ENCODE measurements around the gene CPT1B.

The CPT1B gene

DNA sequence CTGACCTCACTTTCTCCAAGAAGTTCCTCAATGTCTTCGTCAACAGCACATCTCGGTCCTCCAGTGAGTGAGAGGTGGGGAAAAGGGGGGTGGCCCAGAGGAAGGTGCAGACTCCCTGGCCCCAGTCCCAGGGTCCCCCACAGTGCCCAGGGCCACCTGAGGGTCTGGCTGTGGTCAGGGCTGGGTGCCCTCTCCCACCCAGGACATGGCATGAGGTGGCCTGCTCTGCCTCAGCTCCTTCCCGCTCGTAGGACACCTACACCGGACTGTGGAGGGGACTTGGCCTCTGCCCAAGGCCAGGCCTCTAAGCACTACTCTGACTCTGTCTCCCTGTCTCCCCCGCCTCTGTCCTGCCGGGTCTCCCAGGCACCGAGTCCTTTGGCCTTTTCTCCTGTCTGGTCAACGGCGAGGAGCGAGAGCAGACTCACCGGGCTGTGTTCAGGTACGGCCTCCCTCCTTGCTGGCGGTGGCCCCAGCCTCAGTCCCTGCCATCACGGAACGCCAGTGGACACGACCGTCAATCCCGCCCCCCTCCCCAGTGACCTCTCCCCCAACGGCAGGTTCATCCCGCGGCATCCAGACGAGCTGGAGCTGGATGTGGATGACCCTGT is 26.9 kb upstream of the CPT1B start:
- TF ChIP-seq ZNF274 (IDR thresholded peaks at IDR 0.05; ENCODE audit: low read depth, low read length) = no peak
- no peak overlapping the region for H3K4me3 ChIP-seq (ENCODE audit: low read length)

DNA sequence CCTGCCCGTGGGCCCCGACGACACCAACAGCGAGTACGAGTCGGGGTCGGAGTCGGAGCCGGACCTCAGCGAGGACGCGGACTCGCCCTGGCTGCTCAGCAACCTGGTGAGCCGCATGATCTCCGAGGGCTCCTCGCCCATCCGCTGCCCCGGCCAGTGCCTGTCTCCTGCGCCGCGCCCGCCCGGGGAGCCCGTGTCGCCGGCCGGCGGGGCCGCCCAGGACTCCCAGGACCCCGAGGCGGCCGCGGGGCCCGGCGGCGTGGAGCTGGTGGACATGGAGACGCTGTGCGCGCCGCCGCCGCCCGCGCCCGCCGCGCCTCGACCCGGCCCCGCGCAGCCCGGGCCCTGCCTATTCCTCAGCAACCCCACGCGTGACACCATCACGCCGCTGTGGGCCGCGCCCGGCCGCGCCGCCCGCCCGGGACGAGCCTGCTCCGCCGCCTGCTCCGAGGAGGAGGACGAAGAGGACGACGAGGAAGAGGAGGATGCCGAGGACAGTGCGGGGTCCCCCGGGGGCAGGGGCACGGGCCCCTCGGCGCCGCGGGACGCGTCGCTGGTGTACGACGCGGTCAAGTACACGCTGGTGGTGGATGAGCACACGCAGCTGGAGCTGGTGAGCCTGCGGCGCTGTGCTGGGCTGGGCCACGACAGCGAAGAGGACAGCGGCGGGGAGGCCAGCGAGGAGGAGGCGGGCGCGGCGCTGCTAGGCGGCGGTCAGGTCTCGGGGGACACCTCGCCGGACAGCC is 26.2 kb upstream of the CPT1B start:
- TF ChIP-seq ZNF274 (IDR thresholded peaks at IDR 0.05; ENCODE audit: low read depth, low read length) = no peak
- H3K4me3 ChIP-seq (ENCODE audit: low read length) = no peak overlapping the region

DNA sequence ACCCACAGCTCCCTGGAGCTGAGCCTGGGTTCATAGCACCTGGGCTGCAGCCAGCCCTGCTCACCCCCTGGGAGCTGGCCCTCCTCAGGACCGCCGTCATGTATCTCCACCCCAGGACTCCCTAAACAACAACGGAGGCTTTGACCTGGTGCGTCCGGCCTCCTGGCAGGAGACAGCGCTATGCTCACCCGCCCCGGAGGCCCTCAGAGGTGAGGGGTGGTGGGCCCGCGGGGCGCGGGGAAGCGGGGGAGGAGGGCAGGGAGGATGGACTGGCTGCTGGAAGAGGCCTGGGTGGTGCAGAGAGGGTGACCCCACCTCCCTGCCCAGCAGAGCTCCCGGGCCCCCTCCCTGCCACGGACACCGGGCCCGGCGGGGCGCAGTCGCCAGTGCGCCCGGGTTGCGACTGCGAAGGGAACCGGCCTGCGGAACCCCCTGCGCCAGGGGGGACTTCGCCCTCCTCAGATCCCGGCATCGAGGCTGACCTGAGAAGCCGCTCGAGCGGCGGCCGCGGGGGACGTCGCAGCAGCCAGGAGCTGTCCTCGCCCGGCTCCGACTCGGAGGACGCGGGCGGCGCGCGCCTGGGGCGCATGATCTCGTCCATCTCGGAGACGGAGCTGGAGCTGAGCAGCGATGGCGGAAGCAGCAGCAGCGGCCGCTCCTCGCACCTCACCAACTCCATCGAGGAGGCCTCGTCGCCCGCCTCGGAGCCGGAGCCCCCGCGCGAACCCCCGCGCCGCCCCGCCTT is 25.5 kb upstream of the CPT1B start:
- no peak overlapping the region for H3K4me3 ChIP-seq (ENCODE audit: low read length)
- no peak for TF ChIP-seq ZNF274 (IDR thresholded peaks at IDR 0.05; ENCODE audit: low read depth, low read length)

DNA sequence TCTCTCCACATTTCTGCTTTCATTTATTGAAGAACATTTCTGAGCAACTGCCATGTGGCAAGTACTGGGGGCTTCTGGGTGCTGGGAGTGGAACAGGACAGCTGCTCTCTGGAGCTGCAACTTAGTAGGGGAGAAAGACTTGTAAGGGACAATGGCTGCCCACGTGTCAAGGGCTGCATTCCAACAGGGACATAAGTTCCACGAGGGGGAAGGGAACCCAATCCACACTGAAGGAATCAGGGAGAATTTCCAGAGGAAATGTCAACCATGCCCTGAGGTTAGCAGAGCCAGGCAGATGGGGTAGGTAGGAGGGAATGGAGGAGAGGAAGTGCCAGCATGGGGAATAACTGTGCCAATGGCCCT is 24.1 kb upstream of the CPT1B start:
- TF ChIP-seq ZNF274 (IDR thresholded peaks at IDR 0.05; ENCODE audit: low read depth, low read length) = no peak
- H3K4me3 ChIP-seq (ENCODE audit: low read length) = no peak overlapping the region

GRCh38 chr22:50601669-50602337 is 23.6 kb upstream of the CPT1B start:
- no peak for TF ChIP-seq ZNF274 (IDR thresholded peaks at IDR 0.05; ENCODE audit: low read depth, low read length)
- H3K4me3 ChIP-seq (ENCODE audit: low read length) = no peak overlapping the region

DNA sequence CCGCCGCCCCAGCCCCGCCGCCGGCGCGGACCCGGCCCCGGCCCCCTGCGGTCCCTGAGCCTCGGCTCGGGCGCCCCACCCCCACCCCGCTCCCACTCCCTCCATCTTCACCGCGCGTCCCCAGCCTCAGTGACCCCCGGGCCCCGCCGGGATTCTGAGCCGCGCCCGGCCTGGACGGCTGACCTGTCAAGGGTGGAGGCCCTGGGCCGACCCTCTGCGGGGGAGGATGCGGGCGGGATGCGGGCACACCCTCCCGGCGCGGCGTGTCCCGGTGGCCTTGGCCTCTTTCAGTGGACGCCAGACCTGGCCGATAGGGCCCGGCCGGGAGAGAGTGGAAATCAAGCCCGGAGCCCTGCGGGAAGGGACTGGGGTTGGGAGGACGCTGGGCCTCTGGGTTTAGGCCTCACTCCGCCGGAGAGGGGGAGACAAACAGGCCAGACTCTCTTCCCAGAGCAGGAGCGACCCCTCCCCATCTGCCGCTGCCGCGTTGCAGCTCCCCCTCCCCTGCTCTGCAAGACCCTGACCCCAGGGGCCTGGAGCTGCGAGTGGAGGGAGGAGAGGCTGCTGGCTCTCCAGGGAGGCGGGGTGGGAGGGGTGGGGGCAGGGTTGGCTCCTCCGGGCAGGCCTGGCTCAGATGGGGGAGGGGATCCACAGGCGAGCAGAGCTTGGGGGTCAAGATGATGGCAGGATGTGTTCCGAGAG is 22.9 kb upstream of the CPT1B start:
- TF ChIP-seq ZNF274 (IDR thresholded peaks at IDR 0.05; ENCODE audit: low read depth, low read length) = no peak
- no peak overlapping the region for H3K4me3 ChIP-seq (ENCODE audit: low read length)

DNA sequence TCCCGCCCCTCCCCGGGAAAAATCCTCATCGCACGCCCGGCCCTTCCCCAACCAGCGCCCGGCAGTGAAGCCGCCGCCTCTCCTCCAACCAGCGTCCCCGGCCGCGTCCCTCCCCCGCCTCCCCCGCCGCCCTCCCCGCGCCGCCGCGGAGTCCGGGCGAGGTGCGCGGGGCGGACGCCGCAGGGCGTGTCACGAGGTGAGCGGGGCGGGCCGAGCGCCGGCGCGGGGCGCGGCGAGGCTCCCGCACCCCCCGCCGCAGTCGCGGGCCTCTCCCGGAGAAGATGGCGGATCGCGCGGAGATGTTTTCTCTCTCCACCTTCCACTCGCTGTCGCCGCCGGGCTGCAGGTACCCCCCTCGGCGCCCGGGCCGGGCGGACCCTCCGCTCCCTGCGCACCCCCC is 22.3 kb upstream of the CPT1B start, which contains the start of gene MAPK8IP2:
TSS of gene MAPK8IP2 (plus strand) at position 256 of the 400 bp plus-strand sequence. CDS start at position 282, 26 bp downstream.
- no peak for TF ChIP-seq ZNF274 (IDR thresholded peaks at IDR 0.05; ENCODE audit: low read depth, low read length)
- H3K4me3 ChIP-seq (ENCODE audit: low read length) = no peak within 1 kb of the TSS

DNA sequence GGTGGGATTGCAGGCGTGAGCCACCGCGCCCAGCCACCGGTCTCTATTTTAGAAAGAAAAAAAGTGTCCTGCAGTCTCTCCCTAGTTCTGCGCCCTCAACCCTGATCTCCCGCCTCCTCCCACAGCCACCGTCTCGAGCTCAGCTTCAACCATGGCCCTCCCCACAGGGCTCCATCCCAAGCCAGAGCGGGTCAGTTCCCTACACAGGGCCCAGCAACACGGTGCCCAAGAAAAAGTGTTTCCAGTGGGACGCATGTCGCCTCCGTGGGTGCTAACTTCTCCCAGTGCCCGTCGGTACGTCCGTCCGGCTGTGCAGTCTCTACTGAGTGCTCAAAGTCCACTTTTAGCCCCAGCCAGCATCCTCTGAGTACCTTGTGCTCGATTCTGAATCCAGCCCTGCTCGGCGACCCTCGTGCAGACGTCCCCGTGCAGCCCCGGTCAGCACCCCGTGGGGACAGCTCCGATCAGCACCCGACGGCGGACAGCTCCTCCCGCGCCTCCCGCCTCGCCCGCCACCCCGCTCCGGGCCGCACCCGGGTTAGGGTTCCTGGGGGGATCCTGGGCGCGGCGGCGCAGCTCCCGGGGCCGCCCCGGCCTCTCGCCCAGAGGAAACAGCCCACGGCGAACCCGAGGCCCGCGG is 21.7 kb upstream of the CPT1B start:
- no peak overlapping the region for H3K4me3 ChIP-seq (ENCODE audit: low read length)
- TF ChIP-seq ZNF274 (IDR thresholded peaks at IDR 0.05; ENCODE audit: low read depth, low read length) = no peak

DNA sequence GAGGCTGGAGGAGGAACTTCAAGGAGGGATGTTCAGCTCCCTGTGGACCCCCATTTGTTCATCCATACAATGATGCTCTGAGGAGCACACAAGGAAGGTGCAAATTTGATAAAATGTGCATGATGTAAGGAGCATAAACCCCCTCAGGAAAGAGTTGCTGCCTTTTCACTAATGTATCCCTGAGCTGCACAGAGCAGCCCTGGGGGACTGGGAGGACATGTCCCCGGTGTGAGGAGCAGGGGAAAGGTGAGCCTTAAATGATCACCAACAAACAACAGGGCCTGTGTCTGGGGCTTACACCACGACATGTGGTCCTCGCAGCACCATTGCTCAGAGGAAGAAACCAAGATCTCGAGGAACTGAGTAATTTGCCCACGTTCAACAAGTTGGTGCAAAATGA is 18.9 kb upstream of the CPT1B start:
- no peak overlapping the region for H3K4me3 ChIP-seq (ENCODE audit: low read length)
- TF ChIP-seq ZNF274 (IDR thresholded peaks at IDR 0.05; ENCODE audit: low read depth, low read length) = no peak

- no peak for TF ChIP-seq ZNF274 (IDR thresholded peaks at IDR 0.05; ENCODE audit: low read depth, low read length)
Measured at GRCh38 chr22:50595189-50595588, 17.0 kb upstream of the CPT1B start.

DNA sequence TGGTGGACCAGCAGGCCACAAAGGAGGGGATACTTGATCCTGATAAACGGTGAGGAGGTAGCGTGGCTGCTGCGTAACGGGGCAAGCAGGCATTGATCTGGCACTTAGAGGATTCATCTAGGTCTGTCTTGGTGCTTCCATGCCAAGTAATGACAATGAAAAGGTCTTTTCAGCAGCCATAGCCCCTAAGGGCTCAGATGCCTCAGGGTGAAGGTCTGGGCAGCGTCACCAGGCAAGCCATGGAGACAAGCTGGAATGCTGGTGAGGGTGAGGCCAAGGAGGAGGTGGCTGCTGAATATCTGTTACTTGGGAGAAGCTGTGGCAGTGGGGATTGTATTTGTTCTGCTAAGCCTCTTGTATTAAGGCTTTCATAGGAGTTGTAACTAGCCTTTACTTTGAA is 9.2 kb upstream of the CPT1B start:
- H3K4me3 ChIP-seq (ENCODE audit: low read length) = no peak overlapping the region
- TF ChIP-seq ZNF274 (IDR thresholded peaks at IDR 0.05; ENCODE audit: low read depth, low read length) = no peak

More at GRCh38 chr22:50595189-50595588, 17.0 kb upstream of the CPT1B start:
- no peak overlapping the region for H3K4me3 ChIP-seq (ENCODE audit: low read length)

GRCh38 chr22:50586416-50586815 is 8.2 kb upstream of the CPT1B start:
- H3K4me3 ChIP-seq (ENCODE audit: low read length) = no peak overlapping the region
- no peak for TF ChIP-seq ZNF274 (IDR thresholded peaks at IDR 0.05; ENCODE audit: low read depth, low read length)

GRCh38 chr22:50585781-50586180 is 7.6 kb upstream of the CPT1B start:
- no peak for TF ChIP-seq ZNF274 (IDR thresholded peaks at IDR 0.05; ENCODE audit: low read depth, low read length)
- H3K4me3 ChIP-seq (ENCODE audit: low read length) = no peak overlapping the region

Measured in GM08714 (cell line).